NCI-H1092 treated with DMSO at 0.1 percent for 48 hours (cell line): ENCODE data around the gene FGF5.
"Not testable (repeated sequence)": the region's sequence is repeated elsewhere in the genome, so short reads cannot be mapped to it uniquely, and the experiment has no call there.

Experiments
- DNase-seq: peaks from one replicate; lab custom pipeline; 2025; lab: John Stamatoyannopoulos, UW

Gene FGF5

GRCh38 chr4:80253510-80253909, 13.0 kb upstream of the FGF5 start:
- DNase-seq, result no peak

GRCh38 chr4:80254114-80254513, 12.3 kb upstream of the FGF5 start:
- DNase-seq, result no peak

- no peak for DNase-seq
Observed at GRCh38 chr4:80255329-80256095, 11.0 kb upstream of the FGF5 start.

GRCh38 chr4:80257851-80258250, 8.6 kb upstream of the FGF5 start:
- DNase-seq, result no peak

GRCh38 chr4:80259012-80259411, 7.5 kb upstream of the FGF5 start:
- DNase-seq, result peak; percentile 51

- DNase-seq, result no peak
Observed at GRCh38 chr4:80259817-80260216, 6.6 kb upstream of the FGF5 start.

- DNase-seq, result no peak
Observed at GRCh38 chr4:80261989-80262600, 4.4 kb upstream of the FGF5 start.

- no peak for DNase-seq
Observed at GRCh38 chr4:80263541-80264351, 2.7 kb upstream of the FGF5 start.

- no peak for DNase-seq
Observed at GRCh38 chr4:80264352-80264647, 2.2 kb upstream of the FGF5 start.

- DNase-seq, result no peak
Observed at GRCh38 chr4:80264825-80265224, 1.6 kb upstream of the FGF5 start.

- DNase-seq, result peak; percentile 17
Observed at GRCh38 chr4:80265571-80266252, 752 bp upstream of the FGF5 start.

- no peak for DNase-seq
Observed at GRCh38 chr4:80266902-80267380, 477 bp downstream of the FGF5 start.

GRCh38 chr4:80268081-80268823, 1.8 kb downstream of the FGF5 start:
- no peak for DNase-seq

- DNase-seq, result no peak
Observed at GRCh38 chr4:80268936-80269335, 2.5 kb downstream of the FGF5 start.

GRCh38 chr4:80270321-80270720, 3.9 kb downstream of the FGF5 start:
- no peak for DNase-seq

GRCh38 chr4:80270868-80271267, 4.4 kb downstream of the FGF5 start:
- DNase-seq, result no peak

GRCh38 chr4:80271801-80272200, 5.3 kb downstream of the FGF5 start:
- DNase-seq, result no peak

- no peak for DNase-seq
Observed at GRCh38 chr4:80276931-80277330, 10.5 kb downstream of the FGF5 start.

GRCh38 chr4:80279751-80280150, 13.3 kb downstream of the FGF5 start:
- DNase-seq, result no peak

GRCh38 chr4:80286451-80286850, 20.0 kb downstream of the FGF5 start:
- DNase-seq, result no peak

- not testable (repeated sequence) for DNase-seq
Observed at GRCh38 chr4:80290665-80291064, 24.2 kb downstream of the FGF5 start.

GRCh38 chr4:80294206-80294605, 27.7 kb downstream of the FGF5 start:
- DNase-seq, result no peak
